NCI-H2171 (cell line): ENCODE data around the gene ADAT1.

Source experiments
- DNase-seq: peaks from one replicate; lab custom pipeline; 2025; lab: John Stamatoyannopoulos, UW

Gene ADAT1

DNA sequence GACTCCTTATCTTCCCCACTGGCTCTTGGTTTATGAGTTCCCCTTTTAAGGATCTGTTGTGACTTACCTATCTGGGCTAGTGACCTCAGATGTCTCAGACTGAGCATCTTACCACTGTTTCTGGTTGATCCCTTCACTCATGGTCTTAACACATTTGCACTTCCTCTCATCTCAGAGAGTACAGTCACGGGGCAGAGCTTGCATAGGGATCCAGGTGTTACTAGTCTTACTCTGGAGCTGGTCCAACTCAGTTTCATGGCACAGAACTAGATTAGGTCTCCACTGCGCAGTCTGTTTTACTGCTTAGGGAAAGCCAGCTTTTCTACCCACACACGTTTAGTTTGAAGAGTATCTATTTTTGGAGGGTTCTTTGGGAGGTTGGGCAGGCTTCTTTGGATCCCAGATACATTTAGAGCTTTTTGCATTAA lies 46.7 kb downstream of the ADAT1 start:
- no peak for DNase-seq

DNA sequence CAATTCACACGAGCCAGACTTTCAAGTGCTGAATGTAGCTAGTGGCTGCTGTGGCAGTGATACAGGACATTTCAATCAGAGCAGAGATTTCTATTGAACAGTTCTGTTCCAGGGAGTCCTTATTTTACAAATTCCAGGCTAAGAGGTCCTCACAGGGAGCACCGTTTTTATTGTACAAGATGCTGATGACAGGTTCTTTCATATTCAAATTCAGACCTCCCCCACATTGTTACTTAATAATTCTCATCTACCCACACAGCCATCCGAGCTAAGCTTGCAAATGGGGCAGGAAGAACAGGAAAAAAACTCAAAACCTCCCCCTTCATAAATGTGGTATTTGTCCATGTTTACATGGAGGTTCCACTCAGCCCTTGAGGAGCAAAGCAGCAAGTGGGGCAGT lies 47.1 kb downstream of the ADAT1 start:
- no peak for DNase-seq

DNA sequence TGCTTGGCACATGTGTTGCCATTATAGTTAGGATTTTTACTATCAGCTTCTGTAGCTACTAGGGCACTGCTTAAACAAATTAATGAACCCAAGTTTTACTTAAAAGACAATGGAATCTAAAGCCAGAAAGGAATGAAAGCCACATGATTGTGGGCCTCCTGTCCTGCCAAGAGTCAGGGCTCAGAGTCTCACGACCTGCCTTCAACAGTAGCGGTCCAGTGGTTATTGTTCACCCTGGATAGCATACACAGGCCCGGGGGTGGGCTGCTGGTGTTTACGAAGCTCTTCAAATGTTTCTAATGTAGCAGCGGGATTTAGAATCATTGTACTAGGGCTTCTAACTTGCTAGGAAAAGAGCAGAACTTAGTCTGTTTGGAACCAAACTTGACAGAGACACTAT lies 49.1 kb downstream of the ADAT1 start:
- no peak for DNase-seq

DNA sequence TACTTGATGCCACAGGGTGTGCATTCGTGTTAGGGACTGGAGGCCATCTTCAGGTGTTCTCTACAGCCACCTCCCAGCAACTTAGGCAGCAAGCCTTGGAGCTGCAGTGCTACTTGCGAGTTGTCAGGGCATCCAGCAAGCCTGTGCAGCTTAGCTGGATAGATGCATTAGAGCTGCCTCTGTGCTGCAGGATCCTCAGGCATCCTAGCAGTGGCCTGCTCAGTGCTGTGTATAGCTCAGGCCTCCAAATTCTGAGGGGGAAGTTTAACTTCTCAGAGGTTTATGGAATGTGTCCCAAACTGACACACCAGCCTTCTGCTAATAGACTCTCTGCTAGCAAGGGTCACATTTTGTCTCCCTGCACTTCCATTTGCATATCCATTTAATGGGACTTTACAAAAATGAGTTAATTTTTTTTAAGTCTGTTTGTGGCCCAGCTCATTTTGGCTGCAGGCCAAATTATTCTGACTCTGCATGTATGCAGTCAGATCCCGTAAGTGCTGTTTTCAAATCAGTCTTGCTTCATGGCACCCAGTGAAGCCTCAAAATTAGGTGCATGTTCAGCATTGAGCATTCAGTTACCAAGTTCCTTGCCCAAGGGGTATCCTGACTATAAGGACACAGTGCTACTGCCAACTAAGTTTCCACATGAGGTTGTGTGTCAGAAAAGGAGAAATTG lies 50.1 kb downstream of the ADAT1 start:
- no peak for DNase-seq

DNA sequence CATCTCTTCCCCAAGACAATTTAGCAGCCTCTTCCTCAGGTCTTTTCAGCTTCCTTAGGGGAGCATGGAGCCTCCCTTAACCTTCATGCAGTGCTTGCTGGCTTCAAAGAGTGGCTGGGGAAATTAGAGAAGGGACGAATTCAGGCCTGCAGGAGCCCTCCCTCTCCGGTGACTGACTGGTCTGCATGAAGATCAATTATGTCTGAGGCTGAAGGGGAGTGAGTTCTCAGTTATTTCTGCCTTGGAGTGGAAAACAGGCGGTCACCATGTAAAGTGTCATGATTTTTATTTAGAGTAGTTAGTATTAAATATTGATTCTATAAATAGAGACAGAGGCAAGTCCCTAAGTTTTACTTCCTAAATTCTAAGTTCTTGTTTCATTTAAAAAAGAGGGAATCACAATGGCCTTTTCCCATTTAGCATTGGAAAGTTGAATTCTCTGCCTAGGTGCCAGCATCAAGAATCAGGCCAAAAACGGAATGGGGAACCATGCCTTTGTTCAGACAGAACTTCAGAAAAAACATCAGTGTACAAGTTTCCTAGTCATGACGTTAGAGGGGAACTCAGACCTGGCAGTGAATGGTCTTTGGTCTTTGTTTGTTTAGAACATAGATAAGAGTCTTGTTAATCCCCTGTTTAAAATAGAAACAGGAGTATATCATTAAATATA lies 52.5 kb downstream of the ADAT1 start:
- no peak for DNase-seq

DNA sequence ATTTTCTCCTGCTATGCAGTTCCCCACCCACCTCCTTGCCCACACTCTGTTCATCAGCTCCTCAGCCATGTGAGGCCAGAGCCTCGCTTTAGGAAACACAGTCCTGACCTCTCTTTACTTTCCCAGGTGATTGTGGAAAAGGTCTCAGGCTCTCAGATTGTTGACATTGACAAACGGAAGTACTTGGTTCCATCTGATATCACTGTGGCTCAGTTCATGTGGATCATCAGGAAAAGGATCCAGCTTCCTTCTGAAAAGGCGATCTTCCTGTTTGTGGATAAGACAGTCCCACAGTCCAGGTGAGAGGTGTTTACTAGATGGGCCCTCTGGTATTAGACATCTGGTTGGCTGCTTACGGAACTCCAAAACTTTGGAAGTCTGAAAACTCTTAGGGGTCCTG lies 55.2 kb downstream of the ADAT1 start:
- DNase-seq = no peak

DNA sequence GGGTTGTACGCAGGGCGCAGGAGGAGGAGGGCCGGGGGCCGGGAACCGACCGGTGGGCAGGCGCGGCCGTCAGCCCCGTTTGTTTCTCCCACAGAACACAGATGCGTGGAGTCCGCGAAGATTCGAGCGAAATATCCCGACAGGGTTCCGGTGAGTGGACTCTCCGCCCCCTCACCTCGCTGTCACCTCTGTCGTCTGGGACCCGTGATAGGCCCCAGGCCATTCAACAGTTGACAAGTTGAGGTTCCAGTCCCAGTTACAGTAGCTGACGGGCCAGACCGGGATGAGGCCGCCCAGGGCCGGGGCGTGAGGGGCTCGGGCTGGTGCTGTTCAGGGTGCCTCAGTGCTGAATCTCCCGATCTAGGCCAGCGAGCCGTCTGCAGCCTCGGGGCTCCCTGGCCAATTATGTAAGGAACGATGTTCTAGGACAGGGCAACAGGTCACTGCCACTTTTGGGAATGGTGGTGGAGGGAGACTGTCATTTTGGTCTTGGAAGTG lies 56.3 kb downstream of the ADAT1 start:
- no peak for DNase-seq

DNA sequence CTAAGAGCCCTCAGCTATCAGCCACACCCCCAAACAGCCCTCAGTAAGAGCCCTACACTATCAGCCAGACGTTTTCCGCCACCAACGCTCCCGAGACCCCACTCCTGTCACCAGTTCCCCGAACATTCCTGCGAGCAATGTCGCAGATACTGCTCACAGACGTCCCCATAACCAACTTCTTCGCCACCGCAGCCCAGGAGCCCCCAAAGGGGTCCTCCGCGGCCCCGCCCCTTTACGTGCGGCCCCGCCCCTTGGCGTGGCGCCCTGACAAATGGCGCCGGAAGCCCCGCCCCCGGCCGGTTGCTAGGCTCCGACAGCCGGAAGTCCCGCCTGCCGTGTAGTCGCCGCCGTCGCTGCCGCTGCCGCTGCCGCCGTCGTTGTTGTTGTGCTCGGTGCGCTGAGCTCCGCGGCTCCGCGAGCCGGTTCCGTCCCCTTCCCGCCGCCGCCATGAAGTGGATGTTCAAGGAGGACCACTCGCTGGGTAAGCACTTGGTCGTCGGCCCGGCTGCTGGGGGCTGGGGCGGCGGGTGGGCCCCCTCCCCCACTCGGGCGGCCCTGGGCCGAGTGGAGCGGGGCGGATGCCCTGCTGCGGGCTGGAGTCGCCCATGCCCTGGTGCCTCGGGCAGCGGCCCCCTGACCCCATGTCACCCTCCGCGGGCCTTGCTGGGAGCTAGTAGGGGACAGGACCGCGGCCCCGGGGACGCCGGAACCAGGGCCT lies 56.9 kb downstream of the ADAT1 start, which contains the start of gene GABARAPL2:
Gene GABARAPL2 (plus strand): TSS at position 340 of the 718 bp plus-strand sequence. CDS start 108 bp downstream, at position 448.
- peak; percentile 81 for DNase-seq

DNA sequence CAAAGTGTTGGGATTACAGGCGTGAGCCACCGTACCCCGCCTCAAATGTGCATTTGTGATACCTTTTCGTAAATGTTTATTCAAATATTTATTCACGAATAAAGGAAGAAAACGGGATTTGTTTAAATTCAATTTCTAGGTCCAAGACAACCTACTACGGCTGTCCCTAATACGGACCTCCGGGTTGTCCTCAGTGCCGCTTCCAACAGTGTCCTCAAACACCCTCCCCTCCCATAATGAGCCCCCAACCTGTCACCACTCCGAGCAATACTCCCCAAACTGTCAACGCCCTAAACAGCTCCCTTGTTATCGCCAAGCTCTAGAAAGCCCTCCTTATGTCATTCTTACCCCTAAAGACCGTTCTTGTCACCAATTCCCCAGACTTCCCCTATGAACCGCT lies 57.4 kb downstream of the ADAT1 start:
- DNase-seq = no peak

DNA sequence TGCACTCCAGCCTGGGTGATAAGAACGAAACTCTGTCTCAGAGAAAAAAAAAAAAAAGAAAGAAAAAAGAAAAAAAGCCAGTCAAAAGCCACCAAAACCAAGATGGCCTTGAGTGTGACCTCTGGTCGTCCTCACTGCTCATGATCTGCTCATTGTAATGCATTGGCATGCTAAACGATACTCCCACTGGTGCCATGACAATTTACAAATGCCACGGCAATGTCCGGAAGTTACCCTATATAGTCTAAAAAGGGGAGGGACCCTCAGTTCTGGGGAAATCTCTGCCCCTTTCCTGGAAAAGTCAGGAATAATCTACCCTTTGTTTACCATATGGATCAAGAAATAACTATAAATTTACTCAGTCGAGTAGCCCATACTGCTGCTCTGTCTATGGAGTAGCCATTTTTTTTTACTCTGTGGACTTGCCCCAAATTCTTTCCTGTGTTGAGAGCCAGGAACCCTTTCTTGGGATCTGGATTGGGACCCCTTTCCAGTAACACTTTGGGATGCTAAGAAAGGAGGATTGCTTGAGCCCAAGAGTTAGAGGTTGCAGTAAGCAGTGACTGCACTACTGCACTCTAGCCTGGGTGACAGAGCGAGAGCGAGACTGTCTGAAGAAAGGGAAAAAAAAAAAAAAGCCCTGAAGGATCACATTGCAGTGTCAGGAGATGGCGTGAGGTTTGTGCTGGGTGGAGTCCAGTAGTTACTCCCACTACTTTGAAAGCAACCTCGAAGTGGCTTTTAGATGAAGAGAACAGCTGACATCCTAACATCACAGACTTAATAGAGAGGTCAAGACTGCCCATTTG lies 63.3 kb downstream of the ADAT1 start:
- DNase-seq = no peak

DNA sequence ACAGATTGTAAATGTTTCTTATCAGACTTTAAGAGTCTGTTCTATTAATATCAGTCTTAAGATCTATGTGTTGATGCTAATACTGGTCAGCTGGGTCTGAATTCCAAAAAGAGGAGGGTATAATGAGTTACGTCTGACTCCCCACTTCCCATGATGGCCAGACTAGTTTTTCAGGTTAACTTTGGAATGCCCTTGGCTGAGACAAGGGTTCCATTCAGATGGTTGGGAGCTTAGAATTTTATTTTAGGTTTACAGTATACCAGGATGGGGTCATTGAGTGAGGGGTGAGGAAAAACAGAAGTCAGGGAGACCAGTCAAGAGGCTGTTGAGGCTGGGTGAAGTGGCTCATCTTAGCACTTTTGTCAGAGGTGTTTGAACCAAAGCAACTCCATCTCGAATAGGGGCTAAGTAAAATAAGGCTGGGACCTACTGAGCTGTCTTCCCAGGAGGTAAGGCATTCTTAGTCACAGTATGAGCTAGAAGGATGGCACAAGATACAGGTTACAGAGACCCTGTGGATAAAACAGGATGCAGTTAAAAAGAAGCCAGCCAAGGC lies 64.2 kb downstream of the ADAT1 start:
- DNase-seq = no peak

DNA sequence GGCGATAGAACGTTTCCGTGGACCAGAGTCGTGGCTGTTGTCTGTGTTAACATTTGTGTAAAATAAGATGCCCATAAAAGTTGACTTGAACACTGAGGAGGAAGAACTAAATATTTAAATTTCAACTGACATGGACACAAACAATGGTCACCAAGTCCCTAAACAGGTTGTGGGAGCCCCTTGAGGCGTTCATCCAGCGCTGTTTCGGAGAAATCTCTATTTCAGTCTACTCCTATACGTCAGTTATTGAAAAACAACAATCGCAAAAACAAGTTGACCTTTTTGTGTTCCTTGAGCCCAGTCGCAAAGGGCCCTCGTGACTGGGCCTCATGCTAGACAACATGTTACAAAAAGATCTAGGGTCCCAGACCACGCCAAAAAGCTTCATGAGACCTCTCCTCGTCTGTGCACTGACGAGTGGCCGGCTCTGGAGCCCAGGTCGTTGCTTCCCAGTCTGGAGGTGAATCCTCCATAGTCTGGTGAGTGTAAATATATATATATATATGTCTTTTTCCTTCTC lies 66.6 kb downstream of the ADAT1 start:
- no peak for DNase-seq

DNA sequence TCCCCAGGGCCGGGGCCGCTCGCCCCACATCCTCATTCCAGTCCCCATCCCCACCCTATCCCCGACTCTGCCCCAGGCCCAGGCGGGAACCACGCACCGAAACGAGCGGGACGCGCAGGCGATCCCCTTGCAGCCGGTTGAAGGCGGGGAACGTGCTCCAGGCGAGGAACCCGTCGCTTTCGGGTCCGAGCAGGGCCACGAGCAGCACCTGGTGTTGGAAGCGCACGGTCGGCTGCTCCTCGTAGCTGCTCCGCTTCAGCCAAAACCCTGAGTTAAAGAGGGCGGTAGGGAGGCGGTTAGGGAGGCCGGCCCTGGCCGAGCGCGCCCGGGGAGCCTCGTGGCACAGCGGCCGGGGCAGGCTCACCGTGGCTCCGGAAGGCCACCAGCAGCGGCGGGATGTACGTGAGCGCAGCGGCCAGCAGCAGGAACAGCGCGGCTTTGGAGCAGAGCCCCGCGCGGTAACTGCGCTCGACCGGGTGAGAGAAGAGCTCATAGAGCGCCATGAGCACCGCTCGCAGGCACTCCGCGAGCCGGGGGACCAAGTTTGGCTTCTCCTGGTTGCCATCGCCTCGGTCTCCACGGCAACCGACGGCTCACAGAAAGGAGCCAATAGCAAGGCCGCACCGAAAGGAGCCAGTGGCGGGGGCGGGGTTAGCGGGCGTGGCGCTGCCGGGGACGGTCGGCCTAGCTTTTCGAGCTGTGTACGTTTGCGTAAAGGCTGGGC lies 67.2 kb downstream of the ADAT1 start, which contains the start of gene TMEM231:
Gene TMEM231 (minus strand): TSS at position 546 of the 724 bp plus-strand sequence. CDS start 43 bp downstream, at position 503.
- peak; percentile 93 for DNase-seq

DNA sequence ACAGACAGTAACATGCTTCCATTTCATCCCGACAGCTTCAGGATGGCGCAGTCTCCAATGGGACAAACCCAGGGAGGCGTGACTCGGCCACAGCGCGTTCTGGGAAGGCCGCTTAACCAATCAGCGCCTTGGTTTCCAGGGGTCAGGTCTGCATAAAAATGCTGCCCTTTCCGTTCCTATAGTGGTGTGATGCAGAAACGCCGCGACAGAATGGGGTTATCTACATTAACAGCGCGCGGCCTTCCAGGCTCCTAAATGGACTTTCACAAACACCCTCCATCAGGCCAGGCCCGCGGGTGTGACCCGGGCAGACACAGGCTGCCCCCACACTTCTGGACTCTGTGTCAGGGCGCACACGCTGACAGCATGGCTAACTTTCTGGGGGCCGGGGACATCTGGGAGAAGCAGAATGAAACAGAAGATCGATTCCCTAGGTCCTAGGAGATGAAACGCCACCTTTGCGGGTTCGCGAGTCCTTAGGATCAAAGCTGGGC lies 67.8 kb downstream of the ADAT1 start:
- peak; percentile 68 for DNase-seq

DNA sequence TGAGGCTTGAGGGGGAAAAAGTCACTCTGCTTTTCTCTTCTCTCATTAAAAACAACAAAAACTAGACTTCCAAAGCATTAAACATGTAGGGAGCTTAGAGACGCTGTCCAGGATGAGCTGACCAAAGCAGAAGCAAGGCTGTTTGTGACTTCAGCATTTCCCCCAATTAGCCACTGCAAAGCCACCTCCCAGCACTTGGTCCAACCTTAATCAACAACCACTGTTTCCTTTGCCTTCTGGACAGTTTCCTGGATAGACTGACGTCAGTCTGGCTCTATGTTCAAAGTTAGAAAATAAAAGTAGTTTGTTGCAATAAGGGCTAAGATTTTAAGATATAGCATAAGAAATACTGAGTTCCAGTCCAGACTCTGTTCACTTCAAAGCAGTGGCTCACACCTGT lies 70.1 kb downstream of the ADAT1 start:
- no peak for DNase-seq

DNA sequence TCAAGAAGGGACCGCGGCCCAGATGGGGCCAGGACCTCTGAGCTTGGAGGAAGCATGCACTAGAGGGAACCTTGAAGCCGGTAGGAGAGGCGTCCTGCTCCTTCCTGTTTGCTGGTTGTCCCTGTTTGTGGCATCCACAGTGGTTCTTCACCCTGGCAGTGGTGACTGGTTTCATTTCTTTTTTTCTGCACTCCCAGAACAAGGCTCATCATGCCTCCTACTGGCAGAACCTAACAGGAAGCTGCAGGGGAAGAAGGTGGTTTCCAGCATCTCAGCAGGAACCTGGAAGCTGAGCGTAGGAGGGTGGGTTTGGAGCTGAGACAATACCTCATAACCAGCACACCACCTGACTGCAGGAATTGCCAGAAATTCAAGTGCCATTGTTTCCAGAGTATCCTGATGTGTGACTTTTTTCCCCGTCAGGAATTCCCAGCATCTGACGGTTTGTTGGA lies 72.8 kb downstream of the ADAT1 start:
- no peak for DNase-seq
